Activated CD8-positive, alpha-beta memory T cell treated with anti-CD3 and anti-CD28 coated beads for 36 hours (primary cell): ENCODE results near the gene IDI1. TPM values are rescaled to one million over a fixed set of nuclear protein-coding genes. Genes with fewer than 3 reads are reported as not detected.
"Not testable (repeated sequence)": the region's sequence is repeated elsewhere in the genome, so short reads cannot be mapped to it uniquely, and the experiment has no call there.

Source experiments
- CTCF ChIA-PET: fragments of 350-600 bp; sonication (Branson Sonifier 250); formaldehyde crosslinking; loops from one replicate; lab custom pipeline; 2021; ENCODE audit warnings: antibody characterized with exemption; lab: Charles Lee
- POLR2A ChIA-PET: fragments of 350-600 bp; sonication (Branson Sonifier 250); formaldehyde crosslinking; loops from one replicate; lab custom pipeline; 2021; ENCODE audit warnings: antibody characterized with exemption; lab: Charles Lee
- total RNA-seq, 2 experiments: library from RNA; stranded (reverse); gene quantifications; one replicate each; pipeline ENCODE4 v1.2.3, GENCODE V29; 2021

The IDI1 gene
- total RNA-seq, 2 experiments from 2014 or later = 59.1 to 64.5 TPM

- ChIA-PET POLR2A (interaction anchor here (0.6 kb wide), 1 partner anchor 233 kb away, joined by 5 read pairs; no protein-coding TSS in a partner anchor), CTCF (no interaction called here)
Observed at GRCh38 chr10:1044146-1044545, 4.8 kb downstream of the IDI1 start.

GRCh38 chr10:1043532-1043995 lies 5.4 kb downstream of the IDI1 start:
- ChIA-PET POLR2A (interaction anchor here (0.6 kb wide), 1 partner anchor 233 kb away, joined by 5 read pairs; no protein-coding TSS in a partner anchor), CTCF (interaction anchor here (0.6 kb wide), 1 partner anchor 43 kb away, joined by 4 read pairs; no protein-coding TSS in a partner anchor)

GRCh38 chr10:1041514-1041913 lies 7.4 kb downstream of the IDI1 start:
- ChIA-PET CTCF (interaction anchor here (1.4 kb wide), 1 partner anchor 43 kb away, joined by 3 read pairs; no protein-coding TSS in a partner anchor), POLR2A (no interaction called here)

GRCh38 chr10:1040133-1040532 lies 8.8 kb downstream of the IDI1 start:
- ChIA-PET POLR2A (no interaction called here), CTCF (no interaction called here)

- CTCF ChIA-PET, POLR2A ChIA-PET: not testable (repeated sequence)
Observed at GRCh38 chr10:1038769-1039168, 10.2 kb downstream of the IDI1 start.

- POLR2A ChIA-PET = no interaction called here
- CTCF ChIA-PET = no interaction called here
Observed at GRCh38 chr10:1037098-1037497, 11.8 kb downstream of the IDI1 start.

GRCh38 chr10:1036341-1036791 lies 12.6 kb downstream of the IDI1 start:
- CTCF ChIA-PET = interaction anchor here (0.7 kb wide), 1 partner anchor 1193 kb away, joined by 4 read pairs; no protein-coding TSS in a partner anchor
- POLR2A ChIA-PET = no interaction called here

GRCh38 chr10:1035201-1035600 lies 13.7 kb downstream of the IDI1 start:
- POLR2A ChIA-PET = interaction anchor here (0.5 to 1.0 kb wide), 2 partner anchors 14 to 17 kb away, joined by 3 read pairs; partner anchors contain the start of gene IDI1

GRCh38 chr10:1034758-1035157 lies 14.2 kb downstream of the IDI1 start:
- ChIA-PET CTCF (interaction anchor here (0.5 kb wide), 1 partner anchor 119 kb away, joined by 4 read pairs; no protein-coding TSS in a partner anchor), POLR2A (interaction anchor here (1.0 kb wide), 1 partner anchor 14 kb away, joined by 3 read pairs; the partner anchor contains the start of gene IDI1)

More at GRCh38 chr10:1035201-1035600, 13.7 kb downstream of the IDI1 start:
- CTCF ChIA-PET = interaction anchor here (0.5 kb wide), 1 partner anchor 119 kb away, joined by 4 read pairs; no protein-coding TSS in a partner anchor

GRCh38 chr10:1033601-1034000 lies 15.3 kb downstream of the IDI1 start:
- ChIA-PET POLR2A (no interaction called here), CTCF (no interaction called here)

- ChIA-PET POLR2A (no interaction called here), CTCF (no interaction called here)
Observed at GRCh38 chr10:1029838-1030237, 19.1 kb downstream of the IDI1 start.

GRCh38 chr10:1026578-1026977 lies 22.3 kb downstream of the IDI1 start:
- POLR2A ChIA-PET = no interaction called here
- CTCF ChIA-PET = no interaction called here

GRCh38 chr10:1025683-1026082 lies 23.2 kb downstream of the IDI1 start, which contains the start of gene IDI2:
IDI2 (minus strand) TSS chr10:1025859; CDS start chr10:1024723, 1,136 bp downstream.
- ChIA-PET POLR2A (no interaction called here), CTCF (no interaction called here)

- CTCF ChIA-PET = no interaction called here
- POLR2A ChIA-PET = no interaction called here
Observed at GRCh38 chr10:1024103-1024502, 24.8 kb downstream of the IDI1 start.

- POLR2A ChIA-PET = no interaction called here
- CTCF ChIA-PET = no interaction called here
Observed at GRCh38 chr10:1022413-1022812, 26.5 kb downstream of the IDI1 start.

GRCh38 chr10:1020958-1021357 lies 28.0 kb downstream of the IDI1 start:
- ChIA-PET POLR2A (no interaction called here), CTCF (no interaction called here)

GRCh38 chr10:1020460-1020859 lies 28.5 kb downstream of the IDI1 start:
- ChIA-PET CTCF (no interaction called here), POLR2A (no interaction called here)

GRCh38 chr10:1019362-1019761 lies 29.6 kb downstream of the IDI1 start:
- POLR2A ChIA-PET = interaction anchor here (0.7 kb wide), 1 partner anchor 491 kb away, joined by 3 read pairs; no protein-coding TSS in a partner anchor
- CTCF ChIA-PET = interaction anchor here (0.6 kb wide), 1 partner anchor 62 kb away, joined by 3 read pairs; no protein-coding TSS in a partner anchor

- ChIA-PET CTCF (no interaction called here), POLR2A (no interaction called here)
Observed at GRCh38 chr10:1015688-1016087, 33.2 kb downstream of the IDI1 start.

GRCh38 chr10:1011696-1012095 lies 37.2 kb downstream of the IDI1 start:
- POLR2A ChIA-PET = no interaction called here
- CTCF ChIA-PET = no interaction called here

GRCh38 chr10:1010703-1011102 lies 38.2 kb downstream of the IDI1 start:
- POLR2A ChIA-PET = no interaction called here
- CTCF ChIA-PET = no interaction called here
